Skin of body (tissue), 2 donors: ENCODE measurements around the gene GH1. TPM values are rescaled to one million over a fixed set of nuclear protein-coding genes. Genes with fewer than 3 reads are reported as not detected.

Experiments
- DNase-seq: peaks from one replicate; lab custom pipeline; 2025; lab: John Stamatoyannopoulos, UW
- total RNA-seq: library from RNA; depleted of rRNA; stranded (reverse); fragments of >200 nt; gene quantifications from one replicate; pipeline ENCODE4 v1.2.3, GENCODE V29; 2014

Gene GH1
- total RNA-seq, 1 donor from 2014 or later: not detected

GRCh38 chr17:63944736-63945499 is 26.3 kb upstream of the GH1 start:
- DNase-seq: no peak

- DNase-seq: no peak
These were observed 25.1 kb upstream of the GH1 start for GRCh38 chr17:63943745-63944144.

GRCh38 chr17:63942309-63942985 is 23.8 kb upstream of the GH1 start:
- no peak for DNase-seq

GRCh38 chr17:63941751-63942150 is 23.1 kb upstream of the GH1 start:
- no peak for DNase-seq

GRCh38 chr17:63941162-63941561 is 22.5 kb upstream of the GH1 start:
- no peak for DNase-seq

GRCh38 chr17:63940584-63940983 is 21.9 kb upstream of the GH1 start:
- no peak for DNase-seq

- no peak for DNase-seq
These were observed 21.2 kb upstream of the GH1 start for GRCh38 chr17:63939884-63940283.

GRCh38 chr17:63939401-63939800 is 20.8 kb upstream of the GH1 start:
- DNase-seq: no peak

GRCh38 chr17:63937920-63938319 is 19.3 kb upstream of the GH1 start:
- DNase-seq: no peak

- no peak for DNase-seq
These were observed 18.7 kb upstream of the GH1 start for GRCh38 chr17:63937319-63937718.

- no peak for DNase-seq
These were observed 15.8 kb upstream of the GH1 start for GRCh38 chr17:63934183-63935112.

GRCh38 chr17:63933598-63933997 is 15.0 kb upstream of the GH1 start:
- DNase-seq: no peak

- no peak for DNase-seq
These were observed 14.1 kb upstream of the GH1 start for GRCh38 chr17:63932721-63933120.

GRCh38 chr17:63931981-63932561 is 13.4 kb upstream of the GH1 start, which contains the start of gene CD79B:
CD79B (minus strand) TSS chr17:63932331; CDS start chr17:63932261, 70 bp downstream.
- DNase-seq: no peak

- DNase-seq: no peak
These were observed 12.4 kb upstream of the GH1 start for GRCh38 chr17:63930951-63931575.

- no peak for DNase-seq
These were observed 11.5 kb upstream of the GH1 start for GRCh38 chr17:63929860-63930766.

- no peak for DNase-seq
These were observed 10.5 kb upstream of the GH1 start for GRCh38 chr17:63928966-63929695.

GRCh38 chr17:63928172-63928666 is 9.6 kb upstream of the GH1 start:
- no peak for DNase-seq
